ENCODE measurements around the gene UBE2E1. TPM values are rescaled to one million over a fixed set of nuclear protein-coding genes. Genes with fewer than 3 reads are reported as not detected.

UBE2E1 gene
- total and polyA plus RNA-seq, 10 donors = 62.6 to 106 (median 91.2) TPM

DNA sequence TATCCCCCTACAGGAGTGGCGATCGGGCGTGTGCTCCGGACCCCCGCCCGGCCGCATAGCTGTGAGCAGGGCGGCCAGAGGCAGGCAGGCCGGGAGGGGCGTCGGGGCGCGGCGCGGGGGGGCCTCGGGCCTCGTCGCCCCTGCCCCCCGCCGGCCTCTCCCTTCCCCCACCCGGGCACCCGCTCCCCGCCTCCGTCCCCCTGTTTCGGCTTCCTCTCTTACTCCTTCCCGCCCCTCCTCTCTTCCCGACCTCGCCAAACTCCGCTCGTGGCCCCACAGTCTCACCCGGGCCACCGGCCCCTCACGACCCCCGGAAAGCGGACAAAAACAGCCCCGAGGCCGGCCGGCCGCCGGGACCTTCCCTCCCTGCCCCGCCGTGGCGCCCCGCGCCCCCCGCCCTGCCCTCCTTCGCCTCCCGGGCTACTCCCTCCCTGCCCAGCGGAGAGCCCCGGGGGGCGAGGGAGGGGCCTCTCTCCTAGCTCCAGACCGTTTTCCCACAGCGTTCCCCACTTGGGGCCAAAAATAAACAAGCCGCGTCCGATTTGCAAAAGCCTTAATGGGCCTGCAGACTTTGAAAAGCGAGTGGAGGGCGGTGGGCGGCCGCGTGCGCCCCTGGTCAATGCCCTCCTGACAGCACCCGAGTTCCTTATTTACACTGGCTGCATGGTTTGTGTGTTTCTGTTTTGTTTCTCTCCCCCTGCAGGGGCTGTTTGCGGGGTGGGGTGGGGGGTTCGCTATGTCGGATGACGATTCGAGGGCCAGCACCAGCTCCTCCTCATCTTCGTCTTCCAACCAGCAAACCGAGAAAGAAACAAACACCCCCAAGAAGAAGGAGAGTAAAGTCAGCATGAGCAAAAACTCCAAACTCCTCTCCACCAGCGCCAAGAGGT, 1.0 kb downstream of the UBE2E1 start:
- intact Hi-C loops (cut with DNase I; ENCODE audit: low total_unique reads) = no loop called here
- peak; percentile 87 for DNase-seq
- Histone ChIP-seq H3K36me3 (no peaks in the 10 kb centered on the region), H3K4me1 (peaks cover 33 to 58% (median 48%) of the 10 kb centered on the region in 6 donors), H3K4me3 (peak overlapping the region; percentile 63 to 88 (median 76)), H3K27me3 (replicated peaks in 1 of 7) (no peaks in the 10 kb centered on the region), H3K9me3 (no peaks in the 10 kb centered on the region), H3K27ac (peak overlapping the region; percentile 84 to 93 (median 90))
- 1 to 4% (median 2%) methylated on average over 53 to 71 of the region's 71 CpGs for WGBS, 5 donors
- TF ChIP-seq CTCF (IDR thresholded peaks at IDR 0.05 in 8 of 11, conservative IDR thresholded peaks at IDR 0.05 in 3 of 11) (no peak), POLR2AphosphoS5 (IDR thresholded peaks at IDR 0.05) (peak in 1 of 3 donors; percentile 52)

- WGBS, 5 donors = 27 to 37% (median 34%) methylated on average over 5 of the region's 5 CpGs
- TF ChIP-seq CTCF (IDR thresholded peaks at IDR 0.05 in 8 of 11, conservative IDR thresholded peaks at IDR 0.05 in 3 of 11) (no peak), POLR2A (IDR thresholded peaks at IDR 0.05) (no peak), POLR2AphosphoS5 (IDR thresholded peaks at IDR 0.05) (no peak)
- H3K36me3 ChIP-seq = no peaks in the 10 kb centered on the region
- H3K27ac ChIP-seq = peak overlapping the region; percentile 84 to 93 (median 90)
- intact Hi-C loops (cut with DNase I; ENCODE audit: low total_unique reads) = no loop called here
- no peaks in the 10 kb centered on the region for H3K27me3 ChIP-seq (replicated peaks in 1 of 7)
- H3K9me3 ChIP-seq = no peaks in the 10 kb centered on the region
- H3K4me1 ChIP-seq = peaks cover 38 to 65% (median 55%) of the 10 kb centered on the region in 6 donors
- DNase-seq = no peak
- peak overlapping the region; percentile 63 to 88 (median 76) for H3K4me3 ChIP-seq
These were observed 1.8 kb downstream of the UBE2E1 start for GRCh38 chr3:23807424-23808015.

DNA sequence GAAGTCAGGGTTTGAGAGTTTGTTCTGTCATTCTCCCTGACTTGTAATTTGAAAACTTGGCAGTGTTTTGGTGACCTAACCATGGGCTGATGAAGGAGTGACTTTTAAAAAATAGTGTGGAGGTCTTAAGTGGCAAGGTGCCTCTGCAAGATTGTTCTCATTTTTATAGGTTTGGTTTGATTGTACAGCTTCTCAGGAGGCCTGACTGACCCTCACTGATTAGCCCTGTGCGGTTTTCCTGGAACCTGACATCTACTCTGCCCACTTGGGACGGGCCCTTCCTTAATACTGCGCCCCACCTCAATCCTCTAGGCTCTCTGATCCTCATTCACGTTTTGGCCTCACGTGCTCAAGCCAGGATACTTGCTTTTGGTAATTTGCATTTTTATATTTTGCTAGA, 2.8 kb downstream of the UBE2E1 start:
- TF ChIP-seq POLR2AphosphoS5 (IDR thresholded peaks at IDR 0.05) = no peak
- no peak for TF ChIP-seq POLR2A (IDR thresholded peaks at IDR 0.05)
- TF ChIP-seq CTCF (IDR thresholded peaks at IDR 0.05 in 8 of 11, conservative IDR thresholded peaks at IDR 0.05 in 3 of 11) = no peak
- no peaks in the 10 kb centered on the region for H3K27me3 ChIP-seq (replicated peaks in 1 of 7)
- H3K4me3 ChIP-seq = peak overlapping the region in 1 of 8 donors; percentile 88
- peaks cover 0 to 2% (median 0%) of the 10 kb centered on the region in 6 donors for H3K36me3 ChIP-seq
- H3K4me1 ChIP-seq = peaks cover 38 to 70% (median 57%) of the 10 kb centered on the region in 6 donors
- intact Hi-C loops (cut with DNase I; ENCODE audit: low total_unique reads) = no loop called here
- H3K9me3 ChIP-seq = no peaks in the 10 kb centered on the region
- DNase-seq = no peak
- WGBS, 5 donors = 43 to 59% (median 50%) methylated on average over 5 of the region's 5 CpGs
- H3K27ac ChIP-seq = peak overlapping the region in 6 of 8 donors; percentile 30 to 93 (median 90)

DNA sequence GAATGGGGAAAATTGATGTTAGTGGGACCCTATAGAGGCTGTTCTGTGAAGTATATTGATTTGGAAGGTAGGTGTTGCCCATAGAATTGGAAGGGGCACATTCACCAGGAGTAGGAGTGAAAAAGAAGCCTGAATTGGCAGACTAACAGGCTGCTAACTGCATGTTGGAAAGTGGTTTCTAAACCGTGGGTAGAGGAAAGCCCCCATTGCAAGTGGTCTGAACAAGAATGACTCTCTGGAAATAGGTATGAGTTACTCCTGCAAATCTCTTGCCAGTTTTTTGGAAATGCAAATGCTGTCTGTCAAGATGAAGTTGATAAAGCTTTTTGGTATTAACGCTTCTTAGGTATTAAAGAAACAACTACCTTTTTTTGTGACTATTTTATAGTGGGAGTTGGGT, 3.5 kb downstream of the UBE2E1 start:
- H3K4me1 ChIP-seq = peaks cover 41 to 74% (median 57%) of the 10 kb centered on the region in 6 donors
- peak overlapping the region in 7 of 8 donors; percentile 76 to 93 (median 89) for H3K27ac ChIP-seq
- H3K9me3 ChIP-seq = no peaks in the 10 kb centered on the region
- intact Hi-C loops (cut with DNase I; ENCODE audit: low total_unique reads) = no loop called here
- WGBS, 5 donors = 39 to 50% (median 45%) methylated on average over 2 of the region's 2 CpGs
- no peaks in the 10 kb centered on the region for H3K27me3 ChIP-seq (replicated peaks in 1 of 7)
- peaks cover 0 to 7% (median 0%) of the 10 kb centered on the region in 6 donors for H3K36me3 ChIP-seq
- DNase-seq = no peak
- TF ChIP-seq CTCF (IDR thresholded peaks at IDR 0.05 in 8 of 11, conservative IDR thresholded peaks at IDR 0.05 in 3 of 11) (no peak), POLR2AphosphoS5 (IDR thresholded peaks at IDR 0.05) (no peak), POLR2A (IDR thresholded peaks at IDR 0.05) (no peak)
- H3K4me3 ChIP-seq = peak overlapping the region in 2 of 8 donors; percentile 66 to 82
